ENCODE results near the gene CARS1. TPM values are rescaled to one million over a fixed set of nuclear protein-coding genes. Genes with fewer than 3 reads are reported as not detected.

CARS1 gene
- total RNA-seq, 1 donor from 2014 or later: 17.2 TPM

DNA sequence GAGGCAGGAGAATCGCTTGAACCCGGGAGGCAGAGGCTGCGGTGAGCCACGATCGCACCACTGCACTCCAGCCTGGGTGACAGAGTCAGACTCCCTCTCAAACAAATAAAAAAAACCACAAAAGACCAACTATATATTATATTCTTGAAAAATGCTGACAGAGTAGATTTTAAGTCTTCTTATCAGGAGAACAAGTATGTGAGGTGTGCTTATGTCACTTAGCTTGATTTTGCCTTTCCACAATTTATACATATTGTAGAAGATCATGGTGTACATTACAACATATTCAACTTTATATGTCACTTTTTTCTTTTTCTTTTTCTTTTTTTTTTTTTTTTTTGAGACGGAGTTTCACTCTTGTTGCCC lies 24.1 kb upstream of the CARS1 start:
- no peak overlapping the region for H3K4me3 ChIP-seq
- H3F3A ChIP-seq (ENCODE audit: low read depth): no peaks in the 10 kb centered on the region
- no peaks in the 10 kb centered on the region for H4K20me1 ChIP-seq (ENCODE audit: low read depth)
- no peaks in the 10 kb centered on the region for H3K36me3 ChIP-seq
- no peak overlapping the region for H2AFZ ChIP-seq (replicated peaks)
- no peak overlapping the region for H3K27ac Mint-ChIP-seq
- no peaks in the 10 kb centered on the region for H3K36me3 Mint-ChIP-seq
- no peaks in the 10 kb centered on the region for H3K4me1 ChIP-seq
- no peaks in the 10 kb centered on the region for H3K79me2 ChIP-seq (ENCODE audit: low read depth)
- H3K27me3 Mint-ChIP-seq (ENCODE audit: insufficient read depth, low read depth): peaks cover 14% of the 10 kb centered on the region
- H3K9me3 ChIP-seq (ENCODE audit: low read depth): no peaks in the 10 kb centered on the region
- no peaks in the 10 kb centered on the region for H3K27me3 ChIP-seq
- H3K4me3 Mint-ChIP-seq: no peak overlapping the region
- DNase-seq (ENCODE audit: low spot score): no peak
- no peaks in the 10 kb centered on the region for H3K9me3 Mint-ChIP-seq
- H3K4me2 ChIP-seq: no peak overlapping the region
- TF ChIP-seq EZH2phosphoT487 (IDR thresholded peaks at IDR 0.05): no peak
- TF ChIP-seq CTCF (IDR thresholded peaks at IDR 0.05): no peak
- no peak for TF ChIP-seq EZH2 (IDR thresholded peaks at IDR 0.05)
- H3K27ac ChIP-seq: no peak overlapping the region
- H3K4me1 Mint-ChIP-seq: peaks cover 3% of the 10 kb centered on the region
- no peak overlapping the region for H3K9ac ChIP-seq

DNA sequence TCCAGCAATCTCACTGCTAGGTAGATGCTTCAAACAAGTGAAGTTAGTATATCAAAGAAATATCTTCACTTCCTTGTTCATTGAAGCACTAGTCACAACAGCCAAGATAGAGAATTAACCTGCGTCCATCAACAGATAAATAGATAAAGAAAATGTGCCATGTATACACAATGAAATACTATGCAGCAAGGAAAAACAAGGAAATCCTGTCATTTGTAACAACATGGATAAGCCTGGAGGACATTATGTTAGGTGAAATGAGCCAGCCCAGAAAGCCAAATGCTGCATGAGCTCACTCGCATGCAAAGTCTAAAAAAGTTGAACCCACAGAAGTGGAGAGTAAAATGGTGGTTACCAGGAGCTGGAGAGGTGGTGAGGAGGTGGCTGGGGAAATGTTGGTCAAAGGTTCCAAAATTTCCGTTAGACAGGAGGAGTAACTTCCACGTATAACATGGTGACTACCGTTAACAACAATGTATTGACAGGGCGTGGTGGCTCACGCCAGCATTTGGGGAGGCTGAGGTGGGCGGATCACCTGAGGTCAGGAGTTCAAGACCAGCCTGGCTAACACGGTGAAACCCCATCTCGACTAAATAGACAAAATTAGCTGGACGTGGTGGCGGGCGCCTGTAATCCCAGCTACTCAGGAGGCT lies 23.6 kb upstream of the CARS1 start:
- H3K4me1 Mint-ChIP-seq: peaks cover 3% of the 10 kb centered on the region
- H4K20me1 ChIP-seq (ENCODE audit: low read depth): no peaks in the 10 kb centered on the region
- H3K27me3 ChIP-seq: no peaks in the 10 kb centered on the region
- H3K27me3 Mint-ChIP-seq (ENCODE audit: insufficient read depth, low read depth): peaks cover 13% of the 10 kb centered on the region
- no peak for DNase-seq (ENCODE audit: low spot score)
- H3K4me3 Mint-ChIP-seq: no peak overlapping the region
- H3K79me2 ChIP-seq (ENCODE audit: low read depth): no peaks in the 10 kb centered on the region
- H3K4me2 ChIP-seq: no peak overlapping the region
- H3K9me3 Mint-ChIP-seq: no peaks in the 10 kb centered on the region
- no peak overlapping the region for H3K27ac ChIP-seq
- H3K27ac Mint-ChIP-seq: no peak overlapping the region
- no peaks in the 10 kb centered on the region for H3F3A ChIP-seq (ENCODE audit: low read depth)
- no peak overlapping the region for H3K4me3 ChIP-seq
- TF ChIP-seq EZH2phosphoT487 (IDR thresholded peaks at IDR 0.05) (no peak), EZH2 (IDR thresholded peaks at IDR 0.05) (no peak), CTCF (IDR thresholded peaks at IDR 0.05) (no peak)
- H3K36me3 ChIP-seq: no peaks in the 10 kb centered on the region
- H2AFZ ChIP-seq (replicated peaks): no peak overlapping the region
- H3K4me1 ChIP-seq: no peaks in the 10 kb centered on the region
- H3K9me3 ChIP-seq (ENCODE audit: low read depth): no peaks in the 10 kb centered on the region
- H3K36me3 Mint-ChIP-seq: no peaks in the 10 kb centered on the region
- H3K9ac ChIP-seq: no peak overlapping the region

- no peak overlapping the region for H3K27ac Mint-ChIP-seq
- no peak overlapping the region for H3K27ac ChIP-seq
- TF ChIP-seq EZH2 (IDR thresholded peaks at IDR 0.05): no peak
- no peak for TF ChIP-seq CTCF (IDR thresholded peaks at IDR 0.05)
- no peak for TF ChIP-seq EZH2phosphoT487 (IDR thresholded peaks at IDR 0.05)
- no peaks in the 10 kb centered on the region for H3K36me3 ChIP-seq
- H3K9ac ChIP-seq: no peak overlapping the region
- no peak overlapping the region for H3K4me3 Mint-ChIP-seq
- no peaks in the 10 kb centered on the region for H3K79me2 ChIP-seq (ENCODE audit: low read depth)
- no peaks in the 10 kb centered on the region for H3K4me1 Mint-ChIP-seq
- DNase-seq (ENCODE audit: low spot score): no peak
- no peak overlapping the region for H3K4me2 ChIP-seq
- peaks cover 3% of the 10 kb centered on the region for H3K4me1 ChIP-seq
- H4K20me1 ChIP-seq (ENCODE audit: low read depth): no peaks in the 10 kb centered on the region
- H3K4me3 ChIP-seq: no peak overlapping the region
- no peaks in the 10 kb centered on the region for H3K9me3 Mint-ChIP-seq
- peaks cover 10% of the 10 kb centered on the region for H3K27me3 Mint-ChIP-seq (ENCODE audit: insufficient read depth, low read depth)
- no peaks in the 10 kb centered on the region for H3K9me3 ChIP-seq (ENCODE audit: low read depth)
- no peak overlapping the region for H2AFZ ChIP-seq (replicated peaks)
- no peaks in the 10 kb centered on the region for H3F3A ChIP-seq (ENCODE audit: low read depth)
- H3K27me3 ChIP-seq: no peaks in the 10 kb centered on the region
- no peaks in the 10 kb centered on the region for H3K36me3 Mint-ChIP-seq
These were observed 22.9 kb upstream of the CARS1 start for GRCh38 chr11:3080104-3080503.

Measured in neural progenitor cell (in vitro differentiated cells).